IMR-90 (cell line): ENCODE results near the gene FNBP1. TPM values are rescaled to one million over a fixed set of nuclear protein-coding genes. Genes with fewer than 3 reads are reported as not detected.

Source experiments
- ATAC-seq: fragments of 200-7000 bp; cut with Tn5 transposase; 2 replicates; pipeline ENCODE4 v1.9.1; 2020; ENCODE audit warnings: low read depth, mild to moderate bottlenecking, moderate library complexity
- BruUV-seq: library from RNA; stranded (reverse); fragments of 400-500 nt; replicated peaks from 2 replicates; lab custom pipeline; 2021; lab: Mats Ljungman, UMichigan
- CTCF ChIA-PET: fragments of 300-600 bp; formaldehyde crosslinking; extraction: SDS; loops from one replicate; lab custom pipeline; 2021; ENCODE audit warnings: antibody characterized with exemption; lab: Yijun Ruan, JAX
- POLR2A ChIA-PET: fragments of 300-600 bp; sonication (Branson Sonifier 250); formaldehyde crosslinking; loops from one replicate; lab custom pipeline; 2022; ENCODE audit warnings: antibody characterized with exemption; ENCODE audit not compliant: unreplicated experiment; lab: Charles Lee
- DNase-seq: peaks from one replicate; pipeline ENCODE4 v3.0.0; 2013
- H2AFZ ChIP-seq: replicated peaks from 2 replicates; pipeline ENCODE3; 2013; ENCODE audit warnings: low read length, mild to moderate bottlenecking; ENCODE audit not compliant: poor library complexity
- H2AK5ac ChIP-seq: 2 replicates; pipeline ENCODE4 v1.6.1; 2013; ENCODE audit warnings: low read depth, low read length, inconsistent platforms
- H2AK9ac ChIP-seq: replicated peaks from 2 replicates; pipeline ENCODE3; 2013; ENCODE audit warnings: mild to moderate bottlenecking, low read depth, low read length, moderate library complexity; ENCODE audit not compliant: poor library complexity
- H2BK120ac ChIP-seq: 2 replicates; pipeline ENCODE4 v1.6.1; 2013; ENCODE audit warnings: low read depth, low read length, inconsistent platforms
- H2BK15ac ChIP-seq: 3 replicates; pipeline ENCODE4 v1.6.1; 2013; ENCODE audit warnings: low read depth, low read length, inconsistent platforms
- H2BK20ac ChIP-seq: 2 replicates; pipeline ENCODE4 v1.6.1; 2013; ENCODE audit warnings: low read depth, mild to moderate bottlenecking, inconsistent platforms, low read length, moderate library complexity
- H2BK5ac ChIP-seq: 2 replicates; pipeline ENCODE4 v1.6.1; 2013; ENCODE audit warnings: mild to moderate bottlenecking, low read depth, low read length, inconsistent platforms; ENCODE audit not compliant: poor library complexity, severe bottlenecking
- H3K14ac ChIP-seq: replicated peaks from 2 replicates; pipeline ENCODE4 v1.6.1; 2013; ENCODE audit warnings: low read depth, low read length, inconsistent platforms
- H3K18ac ChIP-seq: 2 replicates; pipeline ENCODE4 v1.6.1; 2013; ENCODE audit warnings: low read depth, low read length, control low read depth
- H3K23ac ChIP-seq: 2 replicates; pipeline ENCODE4 v1.6.1; 2013; ENCODE audit warnings: low read depth, low read length, inconsistent platforms
- H3K27ac ChIP-seq: 2 replicates; pipeline ENCODE4 v1.5.1; 2013; ENCODE audit warnings: mild to moderate bottlenecking, control low read depth, low read length; ENCODE audit not compliant: insufficient read depth
- H3K27me3 ChIP-seq: 2 replicates; pipeline ENCODE4 v1.6.1; 2013; ENCODE audit warnings: low read length; ENCODE audit not compliant: control insufficient read depth, insufficient read depth
- H3K36me3 ChIP-seq: 2 replicates; pipeline ENCODE4 v1.6.1; 2013; ENCODE audit warnings: low read length, mixed read lengths; ENCODE audit not compliant: control insufficient read depth, insufficient read depth
- H3K4ac ChIP-seq: 2 replicates; pipeline ENCODE4 v1.6.1; 2013; ENCODE audit warnings: low read depth, low read length, inconsistent platforms
- H3K4me1 ChIP-seq: 2 replicates; pipeline ENCODE4 v1.6.1; 2013; ENCODE audit warnings: low read length, mixed read lengths; ENCODE audit not compliant: control insufficient read depth, insufficient read depth
- H3K4me2 ChIP-seq: 2 replicates; pipeline ENCODE4 v1.6.1; 2013; ENCODE audit warnings: low read depth, mild to moderate bottlenecking, control low read depth, low read length, moderate library complexity
- H3K4me3 ChIP-seq: 2 replicates; pipeline ENCODE4 v1.5.1; 2013; ENCODE audit warnings: low read depth, mild to moderate bottlenecking, control low read depth, low read length, moderate library complexity; ENCODE audit not compliant: insufficient read depth
- H3K56ac ChIP-seq: 2 replicates; pipeline ENCODE4 v1.6.1; 2013; ENCODE audit warnings: low read length, inconsistent platforms; ENCODE audit not compliant: insufficient read depth; ENCODE audit errors: extremely low read depth
- H3K79me1 ChIP-seq, 2 experiments: 2 replicates each; pipeline ENCODE4 v1.6.1; 2013; ENCODE audit warnings: low read length in 2 of 2, inconsistent platforms in 1 of 2, low read depth in 1 of 2
- H3K9ac ChIP-seq: 2 replicates; pipeline ENCODE4 v1.6.1; 2013; ENCODE audit warnings: low read depth, low read length, control low read depth
- H3K9me1 ChIP-seq: 2 replicates; pipeline ENCODE4 v1.6.1; 2013; ENCODE audit warnings: low read length, inconsistent platforms; ENCODE audit not compliant: insufficient read depth
- H3K9me3 ChIP-seq: 2 replicates; pipeline ENCODE4 v1.6.1; 2013; ENCODE audit warnings: low read length; ENCODE audit not compliant: control insufficient read depth, insufficient read depth
- H4K20me1 ChIP-seq: 2 replicates; pipeline ENCODE4 v1.6.1; 2013; ENCODE audit warnings: low read length, inconsistent platforms; ENCODE audit not compliant: insufficient read depth
- H4K5ac ChIP-seq: 2 replicates; pipeline ENCODE4 v1.6.1; 2013; ENCODE audit warnings: mild to moderate bottlenecking, low read depth, low read length, control low read depth
- H4K8ac ChIP-seq, 2 experiments: 2 replicates each; pipeline ENCODE4 v1.6.1; 2013; ENCODE audit warnings: low read depth in 2 of 2, low read length in 2 of 2, control low read depth in 1 of 2, inconsistent platforms in 1 of 2
- H4K91ac ChIP-seq: 2 replicates; pipeline ENCODE4 v1.6.1; 2013; ENCODE audit warnings: low read depth, low read length, inconsistent platforms; ENCODE audit not compliant: insufficient read depth
- BHLHE40 ChIP-seq: fragments of 150-350 bp; IDR thresholded peaks from 2 replicates; pipeline ENCODE4 v1.6.1; 2016; ENCODE audit warnings: mild to moderate bottlenecking, low read depth, low read length
- CHD1 ChIP-seq: IDR thresholded peaks from 2 replicates; pipeline ENCODE4 v1.6.1; 2012; ENCODE audit warnings: low read depth, low read length, improper control_type of control experiment
- CTCF ChIP-seq: conservative IDR thresholded peaks from 2 replicates; pipeline ENCODE4 v1.5.1; 2012; ENCODE audit warnings: mild to moderate bottlenecking, low read depth, low read length, improper control_type of control experiment
- ELK1 ChIP-seq: fragments of 150-350 bp; IDR thresholded peaks from 2 replicates; pipeline ENCODE4 v1.6.1; 2016; ENCODE audit warnings: low read depth, mild to moderate bottlenecking, low read length, moderate library complexity, borderline replicate concordance
- FOS ChIP-seq: fragments of 150-350 bp; IDR thresholded peaks from 2 replicates; pipeline ENCODE4 v1.6.1; 2016; ENCODE audit warnings: low read depth, low read length
- MAFK ChIP-seq: IDR thresholded peaks from 2 replicates; pipeline ENCODE4 v1.6.1; 2012; ENCODE audit warnings: low read depth, low read length, improper control_type of control experiment
- MAZ ChIP-seq: IDR thresholded peaks from 2 replicates; pipeline ENCODE4 v1.6.1; 2012; ENCODE audit warnings: low read depth, mild to moderate bottlenecking, low read length, improper control_type of control experiment, moderate library complexity, borderline replicate concordance
- MXI1 ChIP-seq: IDR thresholded peaks from 2 replicates; pipeline ENCODE4 v1.6.1; 2012; ENCODE audit warnings: low read depth, mild to moderate bottlenecking, low read length, moderate library complexity, borderline replicate concordance
- NFE2L2 ChIP-seq: fragments of 150-350 bp; IDR thresholded peaks from 2 replicates; pipeline ENCODE4 v1.6.1; 2016; ENCODE audit warnings: low read depth, mild to moderate bottlenecking, low read length
- RAD21 ChIP-seq: IDR thresholded peaks from 2 replicates; pipeline ENCODE4 v1.6.1; 2012; ENCODE audit warnings: low read length, improper control_type of control experiment
- RCOR1 ChIP-seq: IDR thresholded peaks from 2 replicates; pipeline ENCODE4 v1.6.1; 2012; ENCODE audit warnings: mild to moderate bottlenecking, low read length, improper control_type of control experiment; ENCODE audit not compliant: insufficient replicate concordance
- SMC3 ChIP-seq: fragments of 150-350 bp; IDR thresholded peaks from 2 replicates; pipeline ENCODE4 v1.6.1; 2016; ENCODE audit warnings: low read depth, mild to moderate bottlenecking, antibody characterized with exemption, low read length, moderate library complexity
- USF2 ChIP-seq: fragments of 150-350 bp; IDR thresholded peaks from 2 replicates; pipeline ENCODE4 v1.6.1; 2017; ENCODE audit warnings: mild to moderate bottlenecking, antibody characterized with exemption, low read length, low read depth
- WGBS, 2 experiments: methylation state at CpG; one replicate each; pipeline versions ENCODE4 v1.1.5 to v1.1.7; 2013; ENCODE audit warnings: missing lambda C conversion rate in 2 of 2; ENCODE audit not compliant: insufficient read length in 1 of 2; ENCODE audit errors: extremely low coverage in 2 of 2; 5-methylcytosine and 5-hydroxymethylcytosine counted together
- dilution Hi-C: fragments of 300-500 bp; cut with HindIII; formaldehyde crosslinking; loops from one replicate; pipeline ENCODE4 v1.14.3; 2018; ENCODE audit warnings: low sequenced_read_pairs; ENCODE audit not compliant: unreplicated experiment
- in situ Hi-C: fragments of 300-500 bp; cut with MboI; formaldehyde crosslinking; loops from 3 replicates; pipeline ENCODE4 v1.14.3; 2019; ENCODE audit warnings: low sequenced_read_pairs, inconsistent platforms, mixed read lengths
- intact Hi-C: fragments of 100-400 bp; cut with micrococcal nuclease; formaldehyde crosslinking; loops from 2 replicates; pipeline ENCODE4 v1.10.0; 2022
- polyA plus RNA-seq, 3 experiments: library from polyadenylated mRNA; depleted of rRNA; stranded (reverse); fragments of >200 nt; gene quantifications; 2 replicates each; pipeline ENCODE4 v1.2.3, GENCODE V29; 2012; ENCODE audit warnings: low replicate concordance in 1 of 3
- total RNA-seq: library from RNA; depleted of rRNA; stranded (reverse); fragments of >200 nt; gene quantifications from 2 replicates; pipeline ENCODE4 v1.2.3, GENCODE V29; 2012

FNBP1 gene
- total and polyA plus RNA-seq, 2 of the 4 experiments (the other 2 are of a cell fraction) = 10.3 to 15.4 TPM

GRCh38 chr9:130041648-130042405, 1.2 kb downstream of the FNBP1 start:
- Histone ChIP-seq H2BK5ac (no peak overlapping the region), H3K9me1 (no peaks in the 10 kb centered on the region), H2AK5ac (no peak overlapping the region), H3K9me3 (no peaks in the 10 kb centered on the region), H2BK20ac (no peak overlapping the region), H2BK120ac (no peak overlapping the region), H3K4me2 (peak overlapping the region; percentile 75), H3K79me1 (peaks cover 11 to 25% of the 10 kb centered on the region in 2 experiments; a peak in 3 of 4 replicates), H2AFZ (peak overlapping the region; percentile 92), H3K36me3 (no peaks in the 10 kb centered on the region), H3K4me1 (no peaks in the 10 kb centered on the region), H2AK9ac (peak overlapping the region; percentile 84), H3K56ac (0 out of 2 replicates have a peak overlapping the region, but pooled peaks have one; percentile 26), H4K91ac (peak overlapping the region; percentile 51; the same call in 1 of the 2 replicates), H3K23ac (peak overlapping the region; percentile 84), H2BK15ac (no peak overlapping the region), H3K18ac (no peak overlapping the region), H3K27me3 (no peaks in the 10 kb centered on the region), H3K27ac (peak overlapping the region; percentile 39), H4K5ac (no peak overlapping the region), H4K20me1 (peaks cover 40% of the 10 kb centered on the region), H3K14ac (peak overlapping the region; percentile 52; the same call in 1 of the 2 replicates), H4K8ac (no peak overlapping the region; a peak in 1 of 4 replicates), H3K4me3 (peak overlapping the region; percentile 55), H3K4ac (peak overlapping the region; percentile 71), H3K9ac (peak overlapping the region; percentile 65)
- WGBS, 2 experiments = 2% methylated on average over 19 of the region's 31 CpGs; no CpG with 5 or more reads in 1 of the 2 experiments
- ATAC-seq = peak; percentile 16; the same call in 1 of the 2 replicates
- intact Hi-C loops (loop anchor here (2.0 to 5.0 kb wide), 3 partner anchors 77 to 207 kb away; partner anchors contain the start of genes C9orf78 and USP20), in situ Hi-C loops (loop anchor here (5.0 kb wide), 1 partner anchor 75 kb away; no protein-coding TSS in a partner anchor), dilution Hi-C loops (no loop called here)
- peak; percentile 21 for DNase-seq
- POLR2A ChIA-PET = interaction anchor here (0.5 to 0.6 kb wide), 2 partner anchors 133 to 156 kb away, joined by 4 to 6 read pairs; no protein-coding TSS in a partner anchor
- no TSS peak for BruUV-seq
- CTCF ChIA-PET = no interaction called here
- TF ChIP-seq MXI1 = no peak
- TF ChIP-seq CHD1 = no peak
- TF ChIP-seq RCOR1 = no peak
- 0 out of 2 replicates have a peak, but pooled peaks have one; percentile 2 for TF ChIP-seq SMC3
- TF ChIP-seq BHLHE40 = no peak
- TF ChIP-seq MAFK = no peak
- no peak for TF ChIP-seq MAZ
- TF ChIP-seq FOS = no peak
- no peak for TF ChIP-seq CTCF
- no peak for TF ChIP-seq NFE2L2
- no peak for TF ChIP-seq ELK1
- TF ChIP-seq USF2 = no peak
- peak; percentile 6; the same call in 1 of the 2 replicates for TF ChIP-seq RAD21
